Fibroblast of skin of right quadriceps (primary cell): ENCODE results near the gene KIAA1614.

Source experiments
- DNase-seq: peaks from one replicate; pipeline ENCODE4 v3.0.0-alpha.2; 2013

Gene KIAA1614

DNA sequence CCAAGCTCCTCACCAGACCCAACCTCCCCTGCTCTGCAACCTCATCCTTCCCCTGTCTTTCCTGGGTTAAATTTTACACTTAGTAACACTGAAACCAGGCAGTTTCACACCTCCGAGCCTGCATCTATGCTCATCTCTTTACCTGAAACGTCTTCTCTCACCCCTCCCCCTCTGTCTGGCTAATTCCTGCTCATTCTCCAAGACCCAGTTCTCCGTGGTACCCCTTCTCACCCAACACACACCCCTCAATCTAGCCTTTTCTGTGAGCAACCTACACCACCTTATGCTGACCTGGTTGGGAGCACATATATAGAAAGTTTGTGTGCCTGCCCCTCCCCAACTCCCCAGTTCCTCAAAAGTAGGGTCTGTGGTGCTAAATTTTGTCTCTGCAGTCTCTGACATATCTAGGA, 3.7 kb upstream of the KIAA1614 start:
- no peak for DNase-seq

DNA sequence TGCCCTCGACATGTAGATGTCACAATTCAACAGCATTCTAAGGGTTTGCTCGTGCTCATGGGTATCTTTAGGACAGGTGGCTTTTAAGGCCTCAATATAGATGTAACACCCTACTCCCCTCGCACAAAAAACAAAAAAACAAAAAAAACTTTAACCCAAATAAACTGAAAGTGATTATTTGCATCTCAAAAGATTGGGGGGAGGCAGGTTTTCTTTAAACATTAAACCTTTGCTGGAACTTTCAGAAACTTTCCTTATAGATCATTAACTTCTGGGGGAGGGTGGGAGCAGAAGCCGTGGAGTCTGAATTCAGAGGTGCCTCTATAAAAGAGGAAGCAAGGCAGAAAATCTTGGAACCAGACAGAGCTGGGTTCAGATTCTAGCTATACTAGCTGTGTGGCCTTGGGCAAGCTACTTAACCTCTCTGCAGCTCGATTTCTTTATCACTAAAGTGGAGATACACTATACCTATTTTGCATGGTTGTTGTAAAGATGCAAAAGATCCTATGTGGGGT, 3.2 kb upstream of the KIAA1614 start:
- DNase-seq, result no peak

- peak; percentile 64 for DNase-seq
These were observed 981 bp upstream of the KIAA1614 start for GRCh38 chr1:180911640-180912191.

- peak; percentile 63 for DNase-seq
These were observed 391 bp upstream of the KIAA1614 start for GRCh38 chr1:180912211-180912800.

- DNase-seq, result no peak
These were observed 2.8 kb downstream of the KIAA1614 start for GRCh38 chr1:180915426-180915965.

DNA sequence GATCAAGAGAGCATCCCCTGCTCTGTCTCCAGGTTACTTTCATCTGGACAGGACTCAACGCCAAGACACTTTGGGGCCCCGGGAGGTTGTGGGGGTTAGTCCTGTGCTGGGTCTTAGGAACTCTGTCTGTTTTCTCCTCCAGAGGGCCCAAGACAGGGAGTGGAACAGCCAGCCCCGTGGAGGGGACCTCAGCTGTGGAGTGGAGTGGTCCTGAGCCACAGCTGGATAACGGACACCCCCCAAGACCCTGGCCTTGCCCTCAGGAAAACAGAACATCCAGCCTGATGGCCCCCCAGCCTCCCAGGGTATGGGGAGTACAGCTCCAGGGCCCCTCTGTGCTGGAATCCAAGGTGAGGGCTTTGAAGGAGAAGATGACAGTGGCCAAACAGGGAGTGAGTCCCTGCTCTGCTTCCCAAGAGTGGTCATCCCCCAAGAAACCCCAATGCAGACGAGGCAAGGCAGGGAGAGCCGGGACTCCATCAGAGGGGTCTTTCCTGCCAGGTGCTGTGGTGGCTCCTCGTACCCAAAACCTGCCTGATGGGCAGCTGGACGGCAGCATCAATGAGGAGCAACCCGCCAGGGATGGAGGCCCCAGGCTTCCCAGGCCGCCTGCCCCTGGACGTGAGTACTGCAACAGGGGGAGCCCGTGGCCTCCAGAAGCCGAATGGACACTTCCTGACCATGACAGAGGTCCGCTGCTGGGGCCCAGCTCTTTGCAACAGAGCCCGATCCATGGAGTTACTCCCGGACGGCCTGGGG, 3.5 kb downstream of the KIAA1614 start:
- no peak for DNase-seq

DNA sequence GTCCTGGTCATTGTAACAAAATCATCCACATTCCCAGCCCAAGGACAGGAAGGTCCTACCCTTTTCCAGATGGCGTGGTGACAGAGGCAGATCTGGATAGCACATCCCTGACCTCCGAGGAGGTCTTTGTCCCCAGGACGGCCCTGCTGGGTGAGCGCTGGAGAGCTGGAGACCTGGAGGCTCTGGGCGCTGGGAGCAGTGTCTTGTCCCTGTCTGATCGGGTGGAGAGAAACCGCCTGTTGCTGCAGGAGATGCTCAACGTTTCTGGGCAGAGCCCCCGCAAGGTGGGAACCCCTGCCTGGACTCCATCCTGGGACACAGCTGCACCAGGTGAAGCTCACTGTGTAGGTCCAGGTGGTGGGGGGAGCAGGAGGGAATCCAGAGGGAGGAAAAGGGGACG, 4.1 kb downstream of the KIAA1614 start:
- no peak for DNase-seq

DNA sequence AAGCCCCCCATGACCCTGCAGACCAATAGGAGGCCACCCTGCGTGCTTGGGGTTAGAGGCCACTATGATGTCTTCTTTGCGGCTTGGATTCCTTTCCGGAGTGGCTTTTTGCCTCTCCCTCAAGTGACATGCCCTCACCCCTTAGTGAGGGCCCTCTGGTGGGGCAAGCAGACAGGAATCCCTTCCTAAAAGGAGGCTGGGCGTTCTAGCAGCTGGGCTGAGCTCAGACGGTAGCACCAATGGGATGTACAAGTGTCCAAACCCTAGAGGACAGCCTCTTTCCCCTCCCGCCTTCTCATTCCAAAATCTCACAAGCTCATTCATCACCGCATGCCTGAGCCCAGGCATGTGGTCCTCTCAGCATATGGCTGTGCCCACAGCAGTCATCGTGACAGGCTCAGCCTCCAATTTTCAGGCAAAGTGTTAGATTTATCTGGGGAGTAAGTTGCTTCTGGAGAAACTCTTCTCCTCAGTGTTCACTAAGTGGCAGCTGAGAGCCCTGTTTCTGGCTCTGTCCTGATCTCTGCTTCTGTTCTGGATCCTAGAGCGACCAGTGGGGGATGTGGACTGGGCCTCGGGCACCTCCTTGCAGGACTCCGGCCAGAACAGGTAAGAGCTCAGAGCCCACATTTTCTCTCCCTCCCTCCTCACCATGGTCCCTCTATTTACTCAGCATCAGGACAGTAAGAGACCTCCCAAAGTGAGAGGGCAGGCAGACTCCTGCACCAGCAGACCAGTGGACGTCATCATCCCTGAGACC, 4.8 kb downstream of the KIAA1614 start:
- peak; percentile 45 for DNase-seq

- DNase-seq, result no peak
These were observed 5.8 kb downstream of the KIAA1614 start for GRCh38 chr1:180918519-180918918.

GRCh38 chr1:180919183-180919700, 6.5 kb downstream of the KIAA1614 start:
- no peak for DNase-seq

GRCh38 chr1:180920193-180920592, 7.5 kb downstream of the KIAA1614 start:
- DNase-seq, result no peak

- no peak for DNase-seq
These were observed 8.0 kb downstream of the KIAA1614 start for GRCh38 chr1:180920702-180921101.

- no peak for DNase-seq
These were observed 8.7 kb downstream of the KIAA1614 start for GRCh38 chr1:180921386-180921785.

DNA sequence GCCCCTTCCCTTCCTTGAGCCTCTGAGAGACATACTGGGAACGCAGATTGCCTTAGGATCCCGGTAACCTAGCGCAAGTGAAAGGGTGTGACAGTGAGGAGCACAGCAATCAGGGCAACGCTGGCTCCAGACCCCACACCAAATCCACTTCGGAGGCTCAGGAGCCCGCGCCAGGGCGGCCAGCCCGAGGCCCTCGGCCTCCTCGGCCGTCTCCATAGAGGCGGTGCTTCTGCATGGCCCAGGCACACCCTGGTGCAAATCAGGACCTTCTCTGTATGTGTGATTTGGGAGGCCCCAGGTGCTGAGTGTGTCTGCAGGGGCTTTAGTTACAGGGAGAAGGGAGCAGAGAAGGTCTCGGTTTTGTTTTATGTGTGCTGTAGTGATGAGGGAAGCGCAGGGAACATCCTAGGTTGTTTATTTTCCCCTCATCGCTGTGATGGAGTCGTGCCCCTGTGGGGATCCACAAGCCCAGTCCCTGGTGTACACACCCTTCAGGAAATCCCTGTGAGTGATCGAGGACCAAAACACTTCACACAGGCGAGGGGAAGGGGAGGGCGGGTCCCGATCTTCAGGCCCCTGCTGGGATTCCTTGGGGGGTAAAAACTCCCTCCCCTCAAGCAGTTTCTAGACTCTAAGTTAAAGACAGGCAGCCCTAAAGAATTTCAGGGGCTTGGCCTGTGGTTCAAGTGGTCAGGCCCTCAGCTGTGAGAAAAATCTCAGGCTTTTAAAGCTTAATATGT, 9.4 kb downstream of the KIAA1614 start:
- DNase-seq, result no peak

DNA sequence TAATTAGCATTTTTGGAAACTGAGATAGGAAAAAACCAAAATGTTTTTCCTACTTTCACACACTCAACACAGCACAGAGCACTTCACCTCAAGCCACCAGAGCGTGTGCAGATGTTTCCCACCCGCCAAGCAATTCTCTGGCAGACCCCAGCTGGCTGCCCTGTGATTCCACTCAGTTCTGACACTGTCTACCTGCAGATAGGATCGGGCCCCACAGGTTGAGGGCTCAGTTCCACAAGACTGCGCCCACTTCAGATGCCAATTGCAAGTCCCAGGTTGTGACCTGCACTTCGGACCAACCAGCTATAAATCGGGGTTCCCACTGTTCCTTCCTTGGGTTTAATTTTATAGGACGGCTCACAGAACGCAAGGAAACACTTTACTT, 9.9 kb downstream of the KIAA1614 start:
- DNase-seq, result no peak

DNA sequence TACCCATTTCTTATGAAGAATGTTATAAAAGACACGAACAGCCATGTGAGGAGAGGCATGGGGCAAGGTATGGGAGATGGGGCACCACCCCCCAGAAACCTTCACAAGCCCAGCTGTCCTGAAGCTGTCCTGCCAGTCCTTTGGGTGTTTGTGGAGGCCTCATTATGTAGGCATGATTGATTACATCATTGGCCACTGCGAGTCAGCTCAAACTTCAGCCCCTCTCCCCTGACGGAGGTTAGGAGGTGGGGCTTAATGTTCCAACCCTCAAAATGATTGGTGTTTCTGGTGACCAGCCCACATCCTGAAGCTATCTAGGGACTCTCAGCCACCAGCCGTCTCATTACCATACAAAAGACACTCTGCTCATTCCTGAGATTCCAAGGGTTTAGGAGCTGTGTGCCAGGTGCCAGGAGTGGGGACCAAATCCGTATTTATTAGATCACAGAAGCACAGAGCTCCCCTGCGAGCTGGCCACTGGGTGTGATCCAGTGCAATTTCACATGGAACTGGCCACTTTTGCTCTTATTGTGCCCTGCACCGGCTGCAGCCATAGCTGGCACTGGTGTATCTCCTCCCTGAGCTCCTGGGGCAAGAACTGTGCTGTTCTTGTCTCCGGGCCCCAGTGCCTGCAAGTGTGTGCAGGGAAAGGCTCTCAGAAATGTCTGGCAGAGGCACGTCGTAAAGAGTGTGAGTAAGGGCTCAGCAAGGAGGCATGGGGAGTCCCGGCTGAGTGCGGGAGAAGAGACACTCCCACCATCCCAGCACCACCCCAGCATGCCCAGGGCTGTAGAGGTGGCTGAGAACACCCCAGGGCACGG, 10.5 kb downstream of the KIAA1614 start:
- DNase-seq, result peak; percentile 55

GRCh38 chr1:180923887-180924286, 11.2 kb downstream of the KIAA1614 start:
- DNase-seq, result no peak

DNA sequence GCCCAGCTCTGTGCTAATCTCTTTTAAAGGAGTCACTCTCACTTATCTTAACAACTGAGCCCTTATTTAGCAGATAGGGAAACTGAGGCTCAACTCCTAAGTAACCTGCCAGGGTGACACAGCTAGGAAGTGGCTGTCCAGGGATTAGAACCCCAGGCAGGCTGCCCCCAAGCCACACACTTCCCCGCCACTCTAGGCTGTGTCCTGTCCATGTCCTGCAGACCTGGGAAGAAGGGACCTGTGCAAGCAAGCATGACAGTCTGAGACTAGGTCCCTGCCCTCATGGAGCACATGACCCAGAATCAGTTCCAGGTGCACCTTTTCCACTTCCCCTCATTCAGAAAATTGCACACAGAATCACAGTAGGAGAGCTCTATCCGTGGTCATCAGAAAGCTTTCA, 12.2 kb downstream of the KIAA1614 start:
- DNase-seq, result no peak

GRCh38 chr1:180925471-180926051, 12.9 kb downstream of the KIAA1614 start:
- no peak for DNase-seq

DNA sequence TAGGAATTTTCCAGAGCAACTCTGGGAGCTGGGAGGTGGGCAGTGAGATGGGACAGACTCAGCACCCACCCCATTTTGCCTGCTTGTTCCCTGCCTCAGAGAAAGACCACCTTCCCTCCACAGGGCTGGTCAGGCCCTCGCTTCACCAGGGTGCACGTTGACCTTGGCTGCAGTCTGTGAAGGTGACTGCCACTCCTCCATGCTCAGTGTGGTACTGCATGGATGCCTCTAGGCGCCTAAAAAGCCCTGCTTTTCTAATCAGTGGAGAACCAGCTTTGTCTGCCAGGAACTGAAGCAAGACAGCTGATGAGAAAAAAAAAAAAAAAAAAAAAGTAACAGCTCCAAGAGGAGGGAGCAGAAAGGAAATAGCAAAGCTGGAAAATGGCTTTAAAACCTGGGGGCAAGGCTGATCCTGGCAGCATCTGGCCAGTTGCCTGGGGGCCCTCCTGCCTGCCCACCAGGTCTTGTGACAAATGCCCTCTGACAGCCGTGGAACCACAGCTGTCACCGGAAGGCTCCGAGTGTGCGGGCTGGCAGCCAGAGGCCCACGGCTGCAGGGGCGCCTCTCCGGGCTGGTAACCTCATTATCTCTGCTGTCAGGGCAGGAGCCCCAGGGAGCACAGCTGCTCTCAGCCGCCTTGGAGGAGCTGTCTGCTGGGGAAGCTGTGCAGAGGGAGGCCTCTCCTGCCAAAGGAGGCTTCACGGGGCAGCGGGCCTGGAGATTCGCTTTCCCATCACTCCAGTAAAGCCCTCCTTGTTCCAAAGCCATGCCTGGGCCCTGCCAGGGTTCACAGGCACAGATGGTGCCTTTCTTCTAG, 13.7 kb downstream of the KIAA1614 start:
- peak; percentile 25 for DNase-seq
